Lower lobe of right lung (tissue), 2 donors: ENCODE data around the gene NRXN3. TPM values are rescaled to one million over a fixed set of nuclear protein-coding genes. Genes with fewer than 3 reads are reported as not detected.
A peak's percentile ranks its signal among the peaks of the same experiment; 100 is the strongest.

Experiments
- ATAC-seq, 2 donors: fragments of 200-7000 bp; cut with Tn5 transposase; one replicate each; pipeline ENCODE4 v1.9.1; 2020 to 2022; ENCODE audit warnings: mild to moderate bottlenecking in 2 of 2, moderate library complexity in 2 of 2
- DNase-seq: peaks from one replicate; pipeline ENCODE4 v3.0.0-alpha.2; 2020
- H3K27ac ChIP-seq: fragments of 200-600 bp; one replicate; pipeline ENCODE4 v1.8.0; 2022
- H3K27me3 ChIP-seq: fragments of 200-600 bp; one replicate; pipeline ENCODE4 v1.8.0; 2022; ENCODE audit warnings: low read depth
- H3K36me3 ChIP-seq: fragments of 200-600 bp; one replicate; pipeline ENCODE4 v1.8.0; 2022; ENCODE audit warnings: mild to moderate bottlenecking
- H3K4me1 ChIP-seq: fragments of 200-600 bp; one replicate; pipeline ENCODE4 v1.8.0; 2022
- H3K4me3 ChIP-seq: fragments of 200-600 bp; one replicate; pipeline ENCODE4 v1.8.0; 2022; ENCODE audit warnings: mild to moderate bottlenecking
- H3K9me3 ChIP-seq: fragments of 200-600 bp; one replicate; pipeline ENCODE4 v1.8.0; 2022
- intact Hi-C: fragments of 100-400 bp; cut with DNase I; formaldehyde crosslinking; loops from one replicate; pipeline ENCODE4 v1.11.0; 2022
- total RNA-seq: library from RNA; stranded (reverse); fragmentation: NEBNext Ultra II Directional; extraction: Animal tissue kit (Norgen Biotek cat#: 25700); gene quantifications from one replicate; pipeline ENCODE4 v1.2.1, GENCODE V29; 2021
- TF ChIP-seq, protein P1 (sequence below): fragments of 200-600 bp; IDR thresholded peaks from one replicate; pipeline ENCODE4 v1.8.0; 2022; ENCODE audit warnings: antibody characterized with exemption, mild to moderate bottlenecking
- donor health status: DM: no; HTN: yes; CAD: no; lungs with severe emphysema.

The NRXN3 gene
- total RNA-seq, 1 donor from 2014 or later = 9.0 TPM

DNA sequence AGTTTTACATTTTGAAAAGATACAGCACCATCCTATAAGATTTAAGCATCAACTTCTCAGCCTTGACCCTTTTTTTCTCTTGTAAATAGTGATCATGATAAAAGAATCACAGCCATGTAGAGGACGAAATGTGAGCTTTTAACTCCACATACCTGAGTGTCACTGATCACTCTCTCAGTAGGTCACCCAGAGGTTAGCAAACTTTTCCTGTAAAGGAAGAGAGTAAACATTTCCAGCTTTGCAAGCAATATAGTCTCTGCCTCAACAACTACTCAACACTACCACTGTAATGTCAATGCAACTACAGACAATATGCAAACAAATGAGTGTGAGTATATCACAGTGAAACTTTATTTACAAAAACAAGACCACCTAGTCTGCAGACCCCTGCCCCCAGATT lies 1129.0 kb downstream of the NRXN3 start:
- TF ChIP-seq, protein P1, sequence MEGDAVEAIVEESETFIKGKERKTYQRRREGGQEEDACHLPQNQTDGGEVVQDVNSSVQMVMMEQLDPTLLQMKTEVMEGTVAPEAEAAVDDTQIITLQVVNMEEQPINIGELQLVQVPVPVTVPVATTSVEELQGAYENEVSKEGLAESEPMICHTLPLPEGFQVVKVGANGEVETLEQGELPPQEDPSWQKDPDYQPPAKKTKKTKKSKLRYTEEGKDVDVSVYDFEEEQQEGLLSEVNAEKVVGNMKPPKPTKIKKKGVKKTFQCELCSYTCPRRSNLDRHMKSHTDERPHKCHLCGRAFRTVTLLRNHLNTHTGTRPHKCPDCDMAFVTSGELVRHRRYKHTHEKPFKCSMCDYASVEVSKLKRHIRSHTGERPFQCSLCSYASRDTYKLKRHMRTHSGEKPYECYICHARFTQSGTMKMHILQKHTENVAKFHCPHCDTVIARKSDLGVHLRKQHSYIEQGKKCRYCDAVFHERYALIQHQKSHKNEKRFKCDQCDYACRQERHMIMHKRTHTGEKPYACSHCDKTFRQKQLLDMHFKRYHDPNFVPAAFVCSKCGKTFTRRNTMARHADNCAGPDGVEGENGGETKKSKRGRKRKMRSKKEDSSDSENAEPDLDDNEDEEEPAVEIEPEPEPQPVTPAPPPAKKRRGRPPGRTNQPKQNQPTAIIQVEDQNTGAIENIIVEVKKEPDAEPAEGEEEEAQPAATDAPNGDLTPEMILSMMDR = no peak
- ATAC-seq = peak in 1 of 2 donors; percentile 47
- intact Hi-C loops = no loop called here

DNA sequence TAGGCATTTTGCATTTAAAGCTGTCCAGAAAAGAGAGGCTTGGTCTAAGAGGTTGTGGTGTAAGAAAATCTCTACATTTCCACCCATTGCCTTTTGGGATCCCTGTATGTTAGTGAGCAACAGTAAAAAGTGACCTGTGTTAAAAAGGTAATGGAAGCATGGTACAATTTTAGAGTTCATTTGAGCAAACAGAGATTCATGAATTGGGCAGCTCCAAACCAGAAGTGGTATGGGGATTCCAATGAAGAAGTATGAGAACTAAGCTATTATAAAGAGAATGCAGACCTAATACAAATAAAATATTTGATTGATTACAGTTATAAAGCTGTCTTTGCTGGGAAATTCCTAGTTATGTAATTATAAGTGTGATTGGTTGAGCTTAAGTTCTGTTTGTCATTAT lies 1134.1 kb downstream of the NRXN3 start:
- TF ChIP-seq, protein P1 = no peak
- no peaks in the 10 kb centered on the region for H3K36me3 ChIP-seq
- H3K4me3 ChIP-seq = no peak overlapping the region
- H3K27ac ChIP-seq = no peak overlapping the region
- ATAC-seq (no peak), DNase-seq (no peak)
- H3K4me1 ChIP-seq = no peaks in the 10 kb centered on the region
- H3K9me3 ChIP-seq = no peaks in the 10 kb centered on the region
- H3K27me3 ChIP-seq = no peaks in the 10 kb centered on the region
- intact Hi-C loops = no loop called here

More for the DNA sequence above, 1129.0 kb downstream of the NRXN3 start:
- DNase-seq = no peak
- Histone ChIP-seq H3K9me3 (no peaks in the 10 kb centered on the region), H3K27me3 (no peaks in the 10 kb centered on the region), H3K4me1 (no peaks in the 10 kb centered on the region), H3K27ac (no peak overlapping the region), H3K4me3 (no peak overlapping the region), H3K36me3 (no peaks in the 10 kb centered on the region)

DNA sequence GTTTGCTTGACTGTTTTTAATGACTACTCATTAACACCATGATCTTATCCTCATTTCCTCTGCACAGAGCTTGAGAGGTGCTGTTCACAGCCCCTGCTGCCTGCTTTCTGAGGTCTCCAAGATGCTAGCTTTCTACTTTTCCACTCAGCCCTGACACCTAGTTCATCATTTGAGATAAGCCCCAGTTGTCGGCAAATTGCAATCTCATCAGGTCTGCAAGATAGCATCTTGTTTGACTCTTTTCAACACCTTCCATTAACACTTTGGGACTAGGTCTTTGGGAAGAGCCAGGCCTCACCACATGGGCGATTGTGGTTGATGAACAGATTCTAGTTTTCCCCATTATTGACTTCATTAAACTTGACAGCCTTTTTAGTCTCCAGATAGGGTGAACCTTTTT lies 1136.4 kb downstream of the NRXN3 start:
- no peak overlapping the region for H3K4me3 ChIP-seq
- TF ChIP-seq, protein P1 = no peak
- DNase-seq = no peak
- no peak overlapping the region for H3K27ac ChIP-seq
- H3K9me3 ChIP-seq = no peaks in the 10 kb centered on the region
- intact Hi-C loops = no loop called here
- no peaks in the 10 kb centered on the region for H3K4me1 ChIP-seq
- H3K27me3 ChIP-seq = no peaks in the 10 kb centered on the region
- no peaks in the 10 kb centered on the region for H3K36me3 ChIP-seq
- no peak for ATAC-seq

DNA sequence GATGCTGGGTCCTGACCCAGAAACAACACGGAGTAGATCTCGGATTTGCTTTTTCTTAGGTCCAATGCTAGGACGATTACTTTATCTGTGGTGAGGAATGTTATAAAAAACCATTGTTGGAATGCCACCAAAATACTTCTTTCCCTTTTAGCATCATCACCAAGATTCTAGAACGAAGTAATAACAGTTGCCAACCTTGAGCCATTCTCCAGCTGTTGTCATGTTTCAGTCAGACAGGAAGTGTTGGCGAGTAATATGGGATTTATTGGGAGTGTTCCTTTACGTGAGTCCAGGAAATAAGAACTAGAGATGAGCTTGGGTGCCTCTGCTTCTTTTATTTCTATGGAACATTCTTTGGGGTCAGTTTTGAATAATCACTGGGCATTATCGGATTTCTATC lies 1148.2 kb downstream of the NRXN3 start:
- ATAC-seq (no peak), DNase-seq (no peak)
- Histone ChIP-seq H3K36me3 (no peaks in the 10 kb centered on the region), H3K27ac (no peak overlapping the region), H3K27me3 (no peaks in the 10 kb centered on the region), H3K4me3 (no peak overlapping the region), H3K9me3 (no peaks in the 10 kb centered on the region), H3K4me1 (no peaks in the 10 kb centered on the region)
- TF ChIP-seq, protein P1 = no peak
- intact Hi-C loops = no loop called here

DNA sequence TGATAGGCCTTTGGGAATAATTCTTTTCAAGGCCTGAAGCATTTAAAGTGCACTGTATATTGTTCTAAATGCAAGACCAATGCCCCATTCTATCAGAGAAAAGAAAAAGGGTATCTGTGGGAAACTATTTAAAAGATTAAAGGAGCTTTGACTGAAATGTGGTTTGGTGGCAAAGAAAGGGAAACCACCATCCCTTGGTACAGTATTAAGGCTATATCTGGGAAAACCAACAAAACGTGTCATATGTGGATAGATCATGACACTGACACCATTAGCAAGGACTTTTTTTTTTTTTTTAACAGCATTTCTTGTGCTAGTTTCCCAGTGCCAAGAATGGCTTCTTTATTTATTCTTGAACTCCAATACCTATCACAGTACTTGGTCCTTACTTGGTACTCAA lies 1150.4 kb downstream of the NRXN3 start:
- DNase-seq (no peak), ATAC-seq (no peak)
- Histone ChIP-seq H3K9me3 (no peaks in the 10 kb centered on the region), H3K27me3 (no peaks in the 10 kb centered on the region), H3K4me1 (no peaks in the 10 kb centered on the region), H3K4me3 (no peak overlapping the region), H3K27ac (no peak overlapping the region), H3K36me3 (no peaks in the 10 kb centered on the region)
- intact Hi-C loops = no loop called here
- TF ChIP-seq, protein P1 = no peak

DNA sequence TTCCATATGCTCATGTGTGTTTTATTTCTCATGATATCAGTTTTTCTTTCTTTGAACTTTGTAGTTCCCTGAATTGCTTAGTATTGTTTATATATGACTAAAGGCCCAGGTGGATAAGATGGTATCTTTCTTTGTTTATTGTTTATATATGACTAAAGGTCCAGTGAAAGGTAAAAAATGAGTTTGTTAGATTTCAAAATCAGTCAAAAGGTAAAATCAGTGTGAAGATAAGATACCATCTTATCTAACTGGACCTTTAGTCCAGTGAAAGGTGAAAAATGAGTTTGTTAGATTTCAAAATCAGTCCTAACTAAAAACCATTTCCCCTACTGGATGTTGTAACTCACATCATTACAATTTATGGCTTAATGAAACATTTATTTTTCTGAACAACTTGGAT lies 1150.9 kb downstream of the NRXN3 start:
- DNase-seq = no peak
- Histone ChIP-seq H3K9me3 (no peaks in the 10 kb centered on the region), H3K27ac (no peak overlapping the region), H3K4me1 (no peaks in the 10 kb centered on the region), H3K4me3 (no peak overlapping the region), H3K27me3 (no peaks in the 10 kb centered on the region), H3K36me3 (no peaks in the 10 kb centered on the region)
- intact Hi-C loops = no loop called here
- no peak for ATAC-seq
- TF ChIP-seq, protein P1 = no peak
